Measurements from ENCODE around the gene UBE2J2.

UBE2J2 gene

DNA sequence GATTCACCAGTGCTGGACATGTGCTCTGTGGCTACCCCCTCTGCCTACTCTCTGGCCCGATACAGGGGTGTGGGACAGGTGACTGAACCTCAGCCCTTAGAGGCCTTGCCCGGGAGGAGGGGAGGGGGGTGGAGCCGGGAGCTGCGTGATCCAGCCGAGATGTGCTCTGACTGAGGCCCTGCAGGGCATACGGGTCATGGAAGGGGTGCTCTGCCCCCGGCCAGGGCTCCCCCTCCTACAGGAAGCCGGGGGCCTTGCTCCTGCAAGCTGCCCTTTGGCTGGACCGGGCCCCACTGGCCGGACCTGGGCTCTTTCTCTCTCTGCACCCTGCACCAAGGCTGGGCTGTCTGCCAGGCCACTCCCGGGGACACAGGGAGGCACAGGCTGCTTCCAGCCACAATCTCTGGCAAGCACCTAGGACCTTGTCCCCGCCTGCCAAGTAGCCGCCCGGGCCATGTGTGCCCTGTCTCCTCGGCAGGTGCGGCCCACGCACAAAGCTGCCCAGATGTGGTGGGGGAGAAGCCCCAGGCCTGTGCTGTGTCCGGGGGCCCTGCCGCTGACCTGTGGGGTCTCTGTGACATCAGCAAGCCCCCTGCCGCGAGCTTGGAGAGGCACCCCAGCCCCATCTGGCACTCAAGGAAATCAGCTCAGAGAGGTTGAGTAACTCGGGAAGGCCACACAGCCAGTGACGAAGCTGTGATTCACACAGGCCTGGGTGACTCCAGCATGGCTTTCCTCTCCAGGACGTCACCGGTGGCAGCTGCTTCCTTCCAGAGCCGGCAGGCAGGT lies 8.1 kb upstream of the UBE2J2 start:
- Histone ChIP-seq H3K9me3 (ENCODE audit: control insufficient read depth, insufficient read depth, low read length) (no peaks in the 10 kb centered on the region), H3K9ac (ENCODE audit: low read depth, low read length) (no peak overlapping the region), H3K36me3 (ENCODE audit: control insufficient read depth, insufficient read depth, low read length) (no peaks in the 10 kb centered on the region), H3K4me3 (ENCODE audit: low read depth, low read length) (no peak overlapping the region), H3K27me3 (ENCODE audit: control insufficient read depth, insufficient read depth, low read length) (no peaks in the 10 kb centered on the region), H3K4me1 (ENCODE audit: control insufficient read depth, insufficient read depth, low read length) (no peaks in the 10 kb centered on the region)

DNA sequence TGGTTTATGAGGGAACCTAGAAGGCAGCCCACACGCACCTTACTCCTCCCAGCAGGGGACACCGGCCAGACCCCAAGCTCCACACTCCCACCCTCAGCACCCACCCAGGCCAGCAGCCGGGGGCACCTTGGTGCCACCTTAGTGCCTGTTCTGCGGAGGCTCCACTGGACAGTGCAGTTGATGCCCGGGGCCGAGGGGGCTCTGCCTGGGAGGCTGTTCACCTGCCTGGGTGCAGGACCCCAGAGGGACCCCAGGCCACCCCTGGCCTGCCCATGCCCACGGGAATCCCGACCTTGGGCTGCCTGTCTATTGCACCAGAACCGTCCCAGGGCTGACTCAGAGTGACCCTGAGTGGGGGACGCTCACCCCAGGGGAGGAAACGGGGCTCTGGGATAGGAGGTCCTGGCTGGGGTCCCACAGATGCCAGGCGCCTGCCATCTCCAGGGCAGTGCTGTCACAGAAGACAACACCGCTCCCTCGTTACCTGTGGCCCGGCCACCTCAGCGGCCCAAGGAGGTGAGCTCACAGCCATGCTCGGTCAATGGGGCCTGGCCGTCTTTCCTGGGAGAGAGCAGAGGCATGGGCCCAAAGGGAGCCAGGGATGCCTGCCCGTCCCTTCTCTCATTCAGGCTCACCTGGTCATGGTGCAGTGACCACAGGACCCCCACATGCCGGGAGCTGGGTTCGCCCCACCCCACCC lies 7.3 kb upstream of the UBE2J2 start:
- H3K9ac ChIP-seq (ENCODE audit: low read depth, low read length), result no peak overlapping the region

DNA sequence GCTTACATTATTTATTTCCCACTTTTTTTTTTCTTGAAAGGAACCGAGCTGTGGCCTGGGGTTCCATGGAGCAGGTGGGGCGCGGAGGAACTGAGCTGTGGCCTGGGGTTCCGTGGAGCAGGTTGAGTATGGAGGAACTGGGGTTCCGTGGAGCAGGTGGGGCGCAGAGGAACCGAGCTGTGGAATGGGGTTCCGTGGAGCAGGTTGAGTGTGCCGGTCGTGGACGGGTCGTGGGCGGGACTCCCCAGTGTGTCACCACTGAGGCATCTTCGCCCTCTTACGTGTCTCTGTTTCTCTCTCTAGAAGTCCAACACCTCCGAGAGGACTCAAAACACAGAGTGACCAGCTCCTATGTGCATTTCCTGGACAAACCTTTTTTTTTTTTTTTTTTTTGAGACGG lies 5.4 kb upstream of the UBE2J2 start:
- Histone ChIP-seq H3K9me3 (ENCODE audit: control insufficient read depth, insufficient read depth, low read length) (no peaks in the 10 kb centered on the region), H3K27me3 (ENCODE audit: control insufficient read depth, insufficient read depth, low read length) (peaks cover 4% of the 10 kb centered on the region), H3K4me3 (ENCODE audit: low read depth, low read length) (no peak overlapping the region), H3K4me1 (ENCODE audit: control insufficient read depth, insufficient read depth, low read length) (no peaks in the 10 kb centered on the region), H3K9ac (ENCODE audit: low read depth, low read length) (no peak overlapping the region), H3K36me3 (ENCODE audit: control insufficient read depth, insufficient read depth, low read length) (no peaks in the 10 kb centered on the region)

More for the DNA sequence above, 7.3 kb upstream of the UBE2J2 start:
- no peaks in the 10 kb centered on the region for H3K36me3 ChIP-seq (ENCODE audit: control insufficient read depth, insufficient read depth, low read length)
- H3K27me3 ChIP-seq (ENCODE audit: control insufficient read depth, insufficient read depth, low read length), result no peaks in the 10 kb centered on the region
- no peaks in the 10 kb centered on the region for H3K9me3 ChIP-seq (ENCODE audit: control insufficient read depth, insufficient read depth, low read length)
- no peak overlapping the region for H3K4me3 ChIP-seq (ENCODE audit: low read depth, low read length)
- H3K4me1 ChIP-seq (ENCODE audit: control insufficient read depth, insufficient read depth, low read length), result no peaks in the 10 kb centered on the region

DNA sequence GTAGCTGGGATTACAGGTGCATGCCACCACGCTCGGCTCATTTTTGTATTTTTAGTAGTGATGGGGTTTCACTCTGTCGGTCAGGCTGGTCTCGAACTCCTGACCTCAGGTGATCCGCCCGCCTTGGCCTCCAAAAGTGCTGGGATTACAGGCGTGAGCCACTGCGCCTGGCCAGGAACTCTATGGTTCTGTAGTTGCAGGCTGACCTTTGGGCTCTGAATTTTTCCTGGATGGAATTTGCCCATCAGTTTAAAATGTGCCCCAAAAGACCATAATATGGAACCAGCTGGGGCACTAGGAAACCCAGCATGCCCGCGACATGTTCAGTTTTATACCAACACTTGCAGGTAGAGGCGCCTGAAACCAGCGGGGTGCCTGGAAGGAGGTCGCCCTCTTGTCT lies 5.0 kb upstream of the UBE2J2 start:
- no peaks in the 10 kb centered on the region for H3K36me3 ChIP-seq (ENCODE audit: control insufficient read depth, insufficient read depth, low read length)
- H3K9me3 ChIP-seq (ENCODE audit: control insufficient read depth, insufficient read depth, low read length), result no peaks in the 10 kb centered on the region
- peaks cover 4% of the 10 kb centered on the region for H3K27me3 ChIP-seq (ENCODE audit: control insufficient read depth, insufficient read depth, low read length)
- H3K9ac ChIP-seq (ENCODE audit: low read depth, low read length), result no peak overlapping the region
- no peaks in the 10 kb centered on the region for H3K4me1 ChIP-seq (ENCODE audit: control insufficient read depth, insufficient read depth, low read length)
- H3K4me3 ChIP-seq (ENCODE audit: low read depth, low read length), result no peak overlapping the region

DNA sequence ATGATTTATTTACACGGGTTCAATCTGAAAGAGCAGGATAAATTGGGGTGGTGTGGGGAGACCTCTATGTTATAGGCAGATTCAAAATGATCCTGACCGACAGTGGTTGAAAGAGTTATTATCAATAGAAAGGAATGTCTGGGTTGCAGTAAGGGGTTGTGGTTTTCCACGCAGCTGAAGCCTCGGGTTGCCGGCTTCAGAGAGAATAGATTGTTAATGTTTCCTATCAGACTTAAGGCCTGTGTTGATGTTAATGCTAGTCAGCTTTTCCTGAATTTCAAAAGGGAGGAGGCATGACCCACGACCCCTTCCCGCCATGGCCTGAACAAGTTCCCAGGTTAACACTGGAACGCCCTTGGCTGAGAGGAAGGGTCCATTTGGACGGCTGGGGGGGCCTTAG lies 2.2 kb upstream of the UBE2J2 start:
- Histone ChIP-seq H3K9me3 (ENCODE audit: control insufficient read depth, insufficient read depth, low read length) (no peaks in the 10 kb centered on the region), H3K4me3 (ENCODE audit: low read depth, low read length) (no peak overlapping the region), H3K27me3 (ENCODE audit: control insufficient read depth, insufficient read depth, low read length) (peaks cover 4% of the 10 kb centered on the region), H3K4me1 (ENCODE audit: control insufficient read depth, insufficient read depth, low read length) (peaks cover 5% of the 10 kb centered on the region), H3K9ac (ENCODE audit: low read depth, low read length) (no peak overlapping the region), H3K36me3 (ENCODE audit: control insufficient read depth, insufficient read depth, low read length) (peaks cover 6% of the 10 kb centered on the region)

DNA sequence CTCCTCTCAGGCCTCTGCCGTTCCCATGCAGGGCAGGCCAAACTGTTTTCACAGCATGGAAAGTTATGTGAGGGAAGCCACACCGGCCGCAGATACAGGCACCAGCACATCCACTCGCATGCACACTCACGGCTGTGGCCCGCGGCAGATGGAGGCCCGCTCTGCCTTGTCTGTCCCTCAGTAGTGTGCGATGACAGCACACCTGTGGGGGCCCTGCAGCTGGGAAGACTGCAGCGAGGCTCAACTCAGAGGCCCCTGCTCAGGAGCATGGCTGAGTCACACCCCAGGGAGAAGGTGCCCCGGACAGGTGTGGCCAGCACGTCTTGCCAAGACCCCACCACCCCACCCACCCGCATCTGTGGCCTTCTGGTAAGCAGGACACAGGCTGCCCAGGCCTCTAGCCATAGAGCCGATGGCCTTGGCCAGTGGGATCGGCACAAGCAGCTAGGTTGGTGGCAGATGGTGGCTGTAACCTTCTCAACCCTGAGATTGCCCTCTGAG lies 1.3 kb upstream of the UBE2J2 start:
- Histone ChIP-seq H3K27me3 (ENCODE audit: control insufficient read depth, insufficient read depth, low read length) (peaks cover 4% of the 10 kb centered on the region), H3K4me3 (ENCODE audit: low read depth, low read length) (no peak overlapping the region), H3K9ac (ENCODE audit: low read depth, low read length) (peak overlapping the region; percentile 60), H3K36me3 (ENCODE audit: control insufficient read depth, insufficient read depth, low read length) (peaks cover 6% of the 10 kb centered on the region), H3K9me3 (ENCODE audit: control insufficient read depth, insufficient read depth, low read length) (no peaks in the 10 kb centered on the region), H3K4me1 (ENCODE audit: control insufficient read depth, insufficient read depth, low read length) (peaks cover 5% of the 10 kb centered on the region)

DNA sequence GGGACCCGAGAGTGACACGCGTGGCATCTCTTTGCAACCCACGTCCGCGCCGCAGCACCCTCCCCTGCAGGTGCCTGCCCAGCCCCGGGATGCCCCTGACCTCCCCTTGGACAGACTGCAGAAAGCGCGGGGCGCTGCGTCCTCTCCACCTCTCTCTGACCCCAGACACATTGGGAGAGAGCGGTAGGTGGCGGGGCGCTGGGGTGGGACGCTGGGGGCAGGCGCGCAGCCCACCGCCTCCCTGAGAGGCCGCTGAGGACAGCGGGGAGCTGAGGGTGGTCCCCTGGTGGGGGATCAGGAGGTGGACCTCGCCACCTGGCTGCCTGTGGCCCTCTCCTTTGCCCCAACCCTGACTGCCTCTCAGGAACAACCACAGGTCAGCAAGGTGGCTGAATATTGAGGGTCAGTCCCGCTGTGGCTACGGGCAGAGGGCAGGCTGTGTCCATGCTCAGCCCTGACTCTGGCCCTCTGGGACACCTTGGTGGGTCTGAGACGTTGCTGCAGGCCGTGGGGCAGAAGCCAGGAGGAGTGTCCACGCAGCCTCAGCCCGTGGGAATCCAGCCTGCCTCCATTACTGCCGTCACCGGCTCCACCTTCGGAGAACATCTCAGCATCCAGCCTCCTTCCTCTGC lies 761 bp upstream of the UBE2J2 start:
- Histone ChIP-seq H3K27me3 (ENCODE audit: control insufficient read depth, insufficient read depth, low read length) (peaks cover 4% of the 10 kb centered on the region), H3K9ac (ENCODE audit: low read depth, low read length) (peak overlapping the region; percentile 60), H3K4me3 (ENCODE audit: low read depth, low read length) (peak overlapping the region; percentile 56), H3K9me3 (ENCODE audit: control insufficient read depth, insufficient read depth, low read length) (no peaks in the 10 kb centered on the region), H3K4me1 (ENCODE audit: control insufficient read depth, insufficient read depth, low read length) (peaks cover 5% of the 10 kb centered on the region), H3K36me3 (ENCODE audit: control insufficient read depth, insufficient read depth, low read length) (peaks cover 6% of the 10 kb centered on the region)

DNA sequence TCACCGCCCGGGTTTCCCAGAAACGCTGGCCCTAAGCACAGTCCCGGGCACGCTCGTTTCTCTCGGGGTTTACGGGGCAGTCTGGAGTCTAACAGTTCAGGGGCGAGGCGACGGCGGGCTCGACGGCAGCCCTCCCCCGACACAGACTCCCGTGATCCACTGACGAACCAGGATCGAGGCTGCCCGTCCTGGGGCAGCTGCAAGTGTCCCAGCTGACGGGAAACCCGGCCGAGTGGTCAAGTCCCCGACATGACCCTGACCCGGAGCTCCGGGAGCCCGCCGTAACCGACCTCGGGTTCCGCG lies 494 bp downstream of the UBE2J2 start:
- Histone ChIP-seq H3K36me3 (ENCODE audit: control insufficient read depth, insufficient read depth, low read length) (peaks cover 8% of the 10 kb centered on the region), H3K27me3 (ENCODE audit: control insufficient read depth, insufficient read depth, low read length) (peaks cover 4% of the 10 kb centered on the region), H3K4me3 (ENCODE audit: low read depth, low read length) (peak overlapping the region; percentile 83), H3K4me1 (ENCODE audit: control insufficient read depth, insufficient read depth, low read length) (peaks cover 5% of the 10 kb centered on the region), H3K9ac (ENCODE audit: low read depth, low read length) (peak overlapping the region; percentile 81), H3K9me3 (ENCODE audit: control insufficient read depth, insufficient read depth, low read length) (no peaks in the 10 kb centered on the region)

DNA sequence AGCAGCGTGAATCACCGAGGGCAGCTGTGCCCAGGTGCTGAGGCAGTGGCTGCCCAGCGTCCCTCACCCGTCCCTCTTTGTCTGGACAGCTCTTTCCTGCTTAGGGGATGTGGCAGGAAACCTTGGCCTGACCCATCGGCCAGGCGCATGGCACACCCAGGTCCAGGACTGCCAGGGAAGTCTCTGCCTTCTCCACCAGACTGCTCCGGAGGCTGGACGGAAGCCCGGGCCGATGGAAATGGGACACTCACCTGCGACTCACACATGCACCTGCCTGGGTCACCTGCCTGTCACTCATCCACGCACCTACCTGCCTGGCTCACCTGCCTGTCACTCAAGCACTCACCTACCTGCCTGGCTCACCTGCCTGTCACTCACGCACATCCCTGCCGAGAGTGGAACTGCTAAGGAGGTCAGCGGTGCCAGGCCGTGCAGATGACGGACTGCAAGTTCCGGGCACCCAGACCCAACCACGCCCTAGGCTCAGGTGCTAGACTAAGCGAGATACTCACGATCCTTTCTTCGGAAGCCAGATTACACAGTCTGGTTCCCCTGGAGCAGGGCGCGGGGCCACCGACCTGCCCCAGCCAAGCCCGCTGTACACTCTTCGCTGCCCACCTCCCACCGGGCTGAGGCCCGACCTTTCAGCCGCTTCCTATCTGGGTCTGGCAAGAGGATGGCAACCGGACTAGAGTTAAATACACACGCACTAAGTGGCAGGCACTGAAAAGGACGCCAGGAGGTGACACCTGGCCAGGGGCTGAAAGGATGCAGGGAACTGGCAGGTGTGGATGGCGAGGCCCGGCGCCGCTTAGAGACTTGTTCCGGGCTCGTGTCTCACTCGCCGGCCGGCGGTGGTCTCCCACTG lies 1.1 kb downstream of the UBE2J2 start:
- Histone ChIP-seq H3K9me3 (ENCODE audit: control insufficient read depth, insufficient read depth, low read length) (no peaks in the 10 kb centered on the region), H3K9ac (ENCODE audit: low read depth, low read length) (peak overlapping the region; percentile 81), H3K27me3 (ENCODE audit: control insufficient read depth, insufficient read depth, low read length) (peaks cover 4% of the 10 kb centered on the region), H3K4me1 (ENCODE audit: control insufficient read depth, insufficient read depth, low read length) (peaks cover 5% of the 10 kb centered on the region), H3K4me3 (ENCODE audit: low read depth, low read length) (peak overlapping the region; percentile 83), H3K36me3 (ENCODE audit: control insufficient read depth, insufficient read depth, low read length) (peaks cover 12% of the 10 kb centered on the region)

DNA sequence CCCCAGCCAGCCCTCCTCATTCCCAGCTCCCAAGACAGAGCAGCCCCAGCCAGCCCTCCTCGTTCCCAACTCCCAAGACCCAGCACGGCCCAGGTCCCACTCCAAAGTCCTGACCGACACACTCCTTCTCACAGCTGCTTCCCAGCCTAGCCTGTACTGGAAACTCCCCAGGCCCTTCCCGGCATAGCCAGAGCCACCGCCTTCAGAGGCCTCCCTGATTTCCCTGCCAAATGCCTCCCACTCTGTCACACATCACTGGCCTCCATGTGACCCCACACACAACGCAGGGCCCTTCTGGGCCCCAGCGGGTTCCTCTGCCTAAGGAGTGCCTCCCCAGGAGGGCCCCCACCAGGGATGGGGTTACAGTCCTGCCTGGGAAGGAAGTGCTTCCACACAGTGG lies 2.8 kb downstream of the UBE2J2 start:
- Histone ChIP-seq H3K36me3 (ENCODE audit: control insufficient read depth, insufficient read depth, low read length) (peaks cover 20% of the 10 kb centered on the region), H3K9me3 (ENCODE audit: control insufficient read depth, insufficient read depth, low read length) (no peaks in the 10 kb centered on the region), H3K27me3 (ENCODE audit: control insufficient read depth, insufficient read depth, low read length) (peaks cover 4% of the 10 kb centered on the region), H3K9ac (ENCODE audit: low read depth, low read length) (no peak overlapping the region), H3K4me3 (ENCODE audit: low read depth, low read length) (no peak overlapping the region), H3K4me1 (ENCODE audit: control insufficient read depth, insufficient read depth, low read length) (peaks cover 5% of the 10 kb centered on the region)

DNA sequence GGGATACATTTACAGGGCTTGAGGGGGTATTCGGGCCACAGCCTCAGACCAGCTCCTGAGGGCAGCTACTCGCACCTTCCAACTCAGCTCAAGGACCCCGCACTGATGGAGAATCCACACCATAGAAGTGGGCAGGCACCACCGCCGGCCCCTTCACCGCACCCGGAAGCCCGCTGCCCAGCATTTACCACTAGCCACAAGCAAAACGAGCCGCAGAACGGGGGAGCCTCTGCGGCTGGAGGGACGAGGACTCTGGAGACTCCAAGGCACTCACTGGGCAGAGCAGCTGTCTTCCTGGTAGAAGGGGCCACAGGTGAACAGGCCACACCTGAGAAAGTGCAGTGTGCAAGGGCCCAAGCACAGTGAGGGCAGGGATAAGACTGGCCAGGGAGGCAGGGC lies 5.4 kb downstream of the UBE2J2 start:
- H3K9me3 ChIP-seq (ENCODE audit: control insufficient read depth, insufficient read depth, low read length), result no peaks in the 10 kb centered on the region
- H3K4me3 ChIP-seq (ENCODE audit: low read depth, low read length), result no peak overlapping the region
- no peak overlapping the region for H3K9ac ChIP-seq (ENCODE audit: low read depth, low read length)
- no peaks in the 10 kb centered on the region for H3K27me3 ChIP-seq (ENCODE audit: control insufficient read depth, insufficient read depth, low read length)
- peaks cover 5% of the 10 kb centered on the region for H3K4me1 ChIP-seq (ENCODE audit: control insufficient read depth, insufficient read depth, low read length)
- peaks cover 20% of the 10 kb centered on the region for H3K36me3 ChIP-seq (ENCODE audit: control insufficient read depth, insufficient read depth, low read length)
